ENCODE measurements around the gene CYSLTR1. TPM values are rescaled to one million over a fixed set of nuclear protein-coding genes. Genes with fewer than 3 reads are reported as not detected.
"Not testable (repeated sequence)": the region's sequence is repeated elsewhere in the genome, so short reads cannot be mapped to it uniquely, and the experiment has no call there.

CYSLTR1 gene
- polyA plus RNA-seq, 1 donor from 2014 or later, result not detected

DNA sequence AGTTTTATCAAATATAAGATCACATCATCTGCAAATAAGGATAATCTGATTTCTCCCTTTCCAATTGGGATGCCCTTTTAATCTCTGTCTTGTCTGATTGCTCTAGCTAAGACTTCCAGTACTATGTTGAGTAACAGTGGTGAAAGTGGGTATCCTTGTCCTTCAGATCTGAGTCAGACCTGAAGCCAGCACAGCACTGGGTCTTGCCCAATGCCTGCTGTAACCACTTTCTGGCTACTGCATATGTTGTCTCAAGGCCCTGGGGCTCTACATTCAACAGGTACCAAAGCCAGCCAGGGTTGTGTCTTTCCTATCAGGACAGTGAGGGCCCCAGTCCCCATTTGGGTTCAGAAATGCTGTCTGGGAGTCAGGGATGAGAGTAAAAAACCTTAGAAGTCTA, 90.3 kb downstream of the CYSLTR1 start:
- Histone ChIP-seq H3K27me3 (ENCODE audit: insufficient read depth, low read depth, low read length) (no peaks in the 10 kb centered on the region), H4K20me1 (ENCODE audit: insufficient read depth) (no peaks in the 10 kb centered on the region), H3K4me2 (ENCODE audit: low read length) (no peak overlapping the region), H3K36me3 (ENCODE audit: insufficient read depth, low read length) (no peaks in the 10 kb centered on the region), H3K9me3 (ENCODE audit: low read length) (no peaks in the 10 kb centered on the region), H3K9ac (ENCODE audit: low read length) (no peak overlapping the region), H3K9me2 (ENCODE audit: insufficient read depth, low read length) (no peaks in the 10 kb centered on the region), H3K27ac (ENCODE audit: low read length) (no peak overlapping the region), H3K4me3 (ENCODE audit: low read length) (no peak overlapping the region), H2AFZ (ENCODE audit: low read depth, low read length) (no peak overlapping the region), H3K79me2 (replicated peaks; ENCODE audit: insufficient read depth, low read length) (no peaks in the 10 kb centered on the region), H3F3A (ENCODE audit: insufficient read depth, low read length, poor library complexity, severe bottlenecking) (no peaks in the 10 kb centered on the region)
- TF ChIP-seq, protein P1, sequence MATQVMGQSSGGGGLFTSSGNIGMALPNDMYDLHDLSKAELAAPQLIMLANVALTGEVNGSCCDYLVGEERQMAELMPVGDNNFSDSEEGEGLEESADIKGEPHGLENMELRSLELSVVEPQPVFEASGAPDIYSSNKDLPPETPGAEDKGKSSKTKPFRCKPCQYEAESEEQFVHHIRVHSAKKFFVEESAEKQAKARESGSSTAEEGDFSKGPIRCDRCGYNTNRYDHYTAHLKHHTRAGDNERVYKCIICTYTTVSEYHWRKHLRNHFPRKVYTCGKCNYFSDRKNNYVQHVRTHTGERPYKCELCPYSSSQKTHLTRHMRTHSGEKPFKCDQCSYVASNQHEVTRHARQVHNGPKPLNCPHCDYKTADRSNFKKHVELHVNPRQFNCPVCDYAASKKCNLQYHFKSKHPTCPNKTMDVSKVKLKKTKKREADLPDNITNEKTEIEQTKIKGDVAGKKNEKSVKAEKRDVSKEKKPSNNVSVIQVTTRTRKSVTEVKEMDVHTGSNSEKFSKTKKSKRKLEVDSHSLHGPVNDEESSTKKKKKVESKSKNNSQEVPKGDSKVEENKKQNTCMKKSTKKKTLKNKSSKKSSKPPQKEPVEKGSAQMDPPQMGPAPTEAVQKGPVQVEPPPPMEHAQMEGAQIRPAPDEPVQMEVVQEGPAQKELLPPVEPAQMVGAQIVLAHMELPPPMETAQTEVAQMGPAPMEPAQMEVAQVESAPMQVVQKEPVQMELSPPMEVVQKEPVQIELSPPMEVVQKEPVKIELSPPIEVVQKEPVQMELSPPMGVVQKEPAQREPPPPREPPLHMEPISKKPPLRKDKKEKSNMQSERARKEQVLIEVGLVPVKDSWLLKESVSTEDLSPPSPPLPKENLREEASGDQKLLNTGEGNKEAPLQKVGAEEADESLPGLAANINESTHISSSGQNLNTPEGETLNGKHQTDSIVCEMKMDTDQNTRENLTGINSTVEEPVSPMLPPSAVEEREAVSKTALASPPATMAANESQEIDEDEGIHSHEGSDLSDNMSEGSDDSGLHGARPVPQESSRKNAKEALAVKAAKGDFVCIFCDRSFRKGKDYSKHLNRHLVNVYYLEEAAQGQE (IDR thresholded peaks at IDR 0.05; ENCODE audit: borderline replicate concordance), result no peak
- TF ChIP-seq SMC3 (conservative IDR thresholded peaks at IDR 0.05; ENCODE audit: poor library complexity), result no peak
- TF ChIP-seq RAD21 (conservative IDR thresholded peaks at IDR 0.05), result no peak

DNA sequence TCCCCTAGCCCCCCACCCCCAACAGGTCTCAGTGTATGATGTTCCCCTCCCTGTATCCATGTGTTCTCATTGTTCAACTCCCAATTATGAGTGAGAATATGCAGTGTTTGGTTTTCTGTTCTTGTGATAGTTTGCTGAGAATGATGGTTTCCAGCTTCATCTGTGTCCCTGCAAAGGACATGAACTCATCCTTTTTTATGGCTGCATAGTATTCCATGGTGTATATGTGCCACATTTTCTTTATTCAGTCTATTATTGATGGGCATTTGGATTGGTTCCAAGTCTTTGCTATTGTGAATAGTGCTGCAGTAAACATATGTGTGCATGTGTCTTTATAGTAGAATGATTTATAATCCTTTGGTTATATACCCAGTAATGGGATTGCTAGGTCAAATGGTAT, 101.4 kb downstream of the CYSLTR1 start:
- not testable (repeated sequence) for H3K9me3 ChIP-seq (ENCODE audit: low read length); H3K79me2 ChIP-seq (replicated peaks; ENCODE audit: insufficient read depth, low read length); H4K20me1 ChIP-seq (ENCODE audit: insufficient read depth); H3K36me3 ChIP-seq (ENCODE audit: insufficient read depth, low read length); H3F3A ChIP-seq (ENCODE audit: insufficient read depth, low read length, poor library complexity, severe bottlenecking); H3K4me2 ChIP-seq (ENCODE audit: low read length); H3K9ac ChIP-seq (ENCODE audit: low read length); H3K27me3 ChIP-seq (ENCODE audit: insufficient read depth, low read depth, low read length); H3K4me3 ChIP-seq (ENCODE audit: low read length); H3K27ac ChIP-seq (ENCODE audit: low read length); H2AFZ ChIP-seq (ENCODE audit: low read depth, low read length); H3K9me2 ChIP-seq (ENCODE audit: insufficient read depth, low read length)

Other genes starting within 250 kb of the CYSLTR1 start
- gene PGK1, start 223.4 kb downstream of the CYSLTR1 start, polyA plus RNA-seq, result 381 and 425 TPM in 2 replicates
- 38.5 and 49.1 TPM in 2 replicates for gene TAF9B, start 188.0 kb downstream of the CYSLTR1 start, polyA plus RNA-seq